ENCODE results near the gene LRRC32.

DNA sequence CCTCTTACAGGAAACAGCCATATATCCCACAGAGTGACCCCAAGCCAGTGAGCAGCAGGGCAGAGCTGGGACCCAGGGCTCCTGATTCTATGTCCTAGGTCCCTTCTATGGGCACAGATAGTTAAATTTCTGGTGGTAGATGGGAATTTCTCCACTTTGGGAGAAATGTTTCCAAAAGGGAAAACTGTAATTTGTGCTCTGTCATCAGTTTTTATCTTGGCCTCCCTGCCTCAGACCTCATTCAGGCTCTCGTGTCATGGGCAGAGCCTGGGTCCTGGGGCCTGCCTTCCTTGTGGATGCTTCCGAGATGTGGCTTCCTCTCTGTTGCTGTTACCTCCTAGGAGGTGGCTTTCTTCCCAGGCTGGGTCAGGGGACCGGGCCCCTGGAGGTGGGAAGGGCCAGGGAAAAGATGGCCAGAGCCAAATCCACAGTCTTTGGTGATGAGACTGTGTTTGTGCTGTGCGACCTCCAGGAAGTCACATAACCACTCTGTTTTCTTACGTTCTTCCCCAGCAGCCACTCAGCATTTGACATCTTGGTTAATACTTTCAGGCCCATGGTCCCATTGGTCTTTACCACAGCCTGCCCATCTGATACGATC, 8.6 kb downstream of the LRRC32 start:
- TF ChIP-seq, protein P1, sequence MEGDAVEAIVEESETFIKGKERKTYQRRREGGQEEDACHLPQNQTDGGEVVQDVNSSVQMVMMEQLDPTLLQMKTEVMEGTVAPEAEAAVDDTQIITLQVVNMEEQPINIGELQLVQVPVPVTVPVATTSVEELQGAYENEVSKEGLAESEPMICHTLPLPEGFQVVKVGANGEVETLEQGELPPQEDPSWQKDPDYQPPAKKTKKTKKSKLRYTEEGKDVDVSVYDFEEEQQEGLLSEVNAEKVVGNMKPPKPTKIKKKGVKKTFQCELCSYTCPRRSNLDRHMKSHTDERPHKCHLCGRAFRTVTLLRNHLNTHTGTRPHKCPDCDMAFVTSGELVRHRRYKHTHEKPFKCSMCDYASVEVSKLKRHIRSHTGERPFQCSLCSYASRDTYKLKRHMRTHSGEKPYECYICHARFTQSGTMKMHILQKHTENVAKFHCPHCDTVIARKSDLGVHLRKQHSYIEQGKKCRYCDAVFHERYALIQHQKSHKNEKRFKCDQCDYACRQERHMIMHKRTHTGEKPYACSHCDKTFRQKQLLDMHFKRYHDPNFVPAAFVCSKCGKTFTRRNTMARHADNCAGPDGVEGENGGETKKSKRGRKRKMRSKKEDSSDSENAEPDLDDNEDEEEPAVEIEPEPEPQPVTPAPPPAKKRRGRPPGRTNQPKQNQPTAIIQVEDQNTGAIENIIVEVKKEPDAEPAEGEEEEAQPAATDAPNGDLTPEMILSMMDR (IDR thresholded peaks at IDR 0.05; ENCODE audit: insufficient read depth, low read depth, low read length): no peak
- TF ChIP-seq EZH2 (IDR thresholded peaks at IDR 0.05; ENCODE audit: insufficient read depth, low read length): no peak

Data from astrocyte (in vitro differentiated cells and primary cell).